Coronary artery (tissue), 2 donors: ENCODE measurements around the gene REEP3.

Source experiments
- DNase-seq: peaks from one replicate; pipeline ENCODE4 v3.0.0-alpha.2; 2017; ENCODE audit warnings: low spot score
- H3K27ac ChIP-seq, 2 donors: fragments of 200-600 bp; sonication (generic); one replicate each; pipeline ENCODE4 v1.5.1; 2016 to 2019
- H3K4me3 ChIP-seq: fragments of 200-600 bp; sonication (generic); 2 replicates; pipeline ENCODE4 v1.5.1; 2016; ENCODE audit warnings: mild to moderate bottlenecking, moderate library complexity
- TF ChIP-seq, protein P1 (sequence below): fragments of 200-600 bp; sonication (generic); IDR thresholded peaks from one replicate; pipeline ENCODE4 v1.5.1; 2019; ENCODE audit warnings: antibody characterized with exemption

Gene REEP3

DNA sequence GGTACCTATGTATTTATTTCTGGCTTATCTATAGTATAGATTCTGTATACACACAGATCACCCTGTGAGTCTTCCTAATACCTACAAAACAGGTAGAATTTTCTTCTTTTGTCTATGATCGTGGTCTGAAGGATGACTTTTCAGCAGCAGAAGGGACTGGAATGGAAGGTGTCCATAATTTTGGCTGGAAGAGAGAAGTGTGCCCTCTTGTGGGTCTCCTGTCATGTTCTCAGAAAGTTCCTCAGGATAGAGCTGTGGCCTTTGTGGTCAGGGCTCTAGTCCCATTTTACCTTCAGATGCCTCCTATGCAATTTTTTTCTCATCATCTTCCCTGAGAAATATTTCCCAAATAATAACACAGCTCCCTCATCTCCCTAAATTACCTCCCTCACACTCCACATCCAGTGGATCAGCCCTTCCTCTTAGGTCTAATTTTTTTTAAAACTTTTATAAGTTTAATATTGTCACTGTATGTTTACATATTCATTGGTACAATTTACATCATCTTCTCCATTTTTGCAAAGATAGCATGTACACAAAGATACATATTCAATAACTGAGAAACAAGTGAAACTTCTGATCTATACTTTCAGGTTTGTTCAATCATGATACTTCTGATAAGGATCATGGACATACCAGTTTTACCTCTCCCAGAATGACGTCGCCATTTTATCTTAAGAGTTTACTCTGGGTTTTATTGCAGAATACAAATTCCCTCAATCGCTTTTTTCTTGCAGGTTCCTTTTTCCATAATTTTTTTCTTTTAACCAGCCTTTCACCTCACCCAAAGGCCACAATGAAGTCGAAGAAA is 112.7 kb downstream of the REEP3 start:
- H3K4me3 ChIP-seq = no peak overlapping the region
- no peak for DNase-seq
- TF ChIP-seq, protein P1, sequence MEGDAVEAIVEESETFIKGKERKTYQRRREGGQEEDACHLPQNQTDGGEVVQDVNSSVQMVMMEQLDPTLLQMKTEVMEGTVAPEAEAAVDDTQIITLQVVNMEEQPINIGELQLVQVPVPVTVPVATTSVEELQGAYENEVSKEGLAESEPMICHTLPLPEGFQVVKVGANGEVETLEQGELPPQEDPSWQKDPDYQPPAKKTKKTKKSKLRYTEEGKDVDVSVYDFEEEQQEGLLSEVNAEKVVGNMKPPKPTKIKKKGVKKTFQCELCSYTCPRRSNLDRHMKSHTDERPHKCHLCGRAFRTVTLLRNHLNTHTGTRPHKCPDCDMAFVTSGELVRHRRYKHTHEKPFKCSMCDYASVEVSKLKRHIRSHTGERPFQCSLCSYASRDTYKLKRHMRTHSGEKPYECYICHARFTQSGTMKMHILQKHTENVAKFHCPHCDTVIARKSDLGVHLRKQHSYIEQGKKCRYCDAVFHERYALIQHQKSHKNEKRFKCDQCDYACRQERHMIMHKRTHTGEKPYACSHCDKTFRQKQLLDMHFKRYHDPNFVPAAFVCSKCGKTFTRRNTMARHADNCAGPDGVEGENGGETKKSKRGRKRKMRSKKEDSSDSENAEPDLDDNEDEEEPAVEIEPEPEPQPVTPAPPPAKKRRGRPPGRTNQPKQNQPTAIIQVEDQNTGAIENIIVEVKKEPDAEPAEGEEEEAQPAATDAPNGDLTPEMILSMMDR = no peak
- no peak overlapping the region for H3K27ac ChIP-seq

DNA sequence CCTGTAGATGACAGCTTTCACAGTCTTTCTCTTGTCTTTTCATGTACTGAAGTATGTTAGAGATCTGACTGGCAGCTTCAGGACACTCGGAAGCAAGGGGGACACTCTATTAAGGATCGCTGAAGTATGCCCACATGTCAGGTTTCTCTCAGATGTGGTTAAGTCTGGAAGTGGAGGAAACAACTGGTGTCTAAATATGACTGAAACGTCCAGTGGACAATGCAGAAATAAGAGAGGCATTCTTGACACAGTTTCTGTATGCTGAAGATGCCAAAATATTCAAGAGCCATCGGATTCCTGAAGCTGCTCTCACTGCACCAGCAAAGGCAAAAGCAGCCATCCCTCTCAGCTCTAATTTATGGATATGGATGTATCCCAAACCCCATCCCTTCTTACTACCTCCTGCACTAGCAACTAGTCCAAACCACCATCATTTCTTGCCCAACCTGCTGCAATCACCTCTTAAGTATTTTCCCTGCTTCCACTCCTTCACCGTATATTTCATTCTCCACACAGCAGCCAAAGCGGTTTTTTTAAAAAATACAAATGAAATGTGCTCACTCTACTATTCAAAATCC is 113.4 kb downstream of the REEP3 start:
- DNase-seq = no peak
- TF ChIP-seq, protein P1 = no peak
- Histone ChIP-seq H3K27ac (no peak overlapping the region), H3K4me3 (no peak overlapping the region)

DNA sequence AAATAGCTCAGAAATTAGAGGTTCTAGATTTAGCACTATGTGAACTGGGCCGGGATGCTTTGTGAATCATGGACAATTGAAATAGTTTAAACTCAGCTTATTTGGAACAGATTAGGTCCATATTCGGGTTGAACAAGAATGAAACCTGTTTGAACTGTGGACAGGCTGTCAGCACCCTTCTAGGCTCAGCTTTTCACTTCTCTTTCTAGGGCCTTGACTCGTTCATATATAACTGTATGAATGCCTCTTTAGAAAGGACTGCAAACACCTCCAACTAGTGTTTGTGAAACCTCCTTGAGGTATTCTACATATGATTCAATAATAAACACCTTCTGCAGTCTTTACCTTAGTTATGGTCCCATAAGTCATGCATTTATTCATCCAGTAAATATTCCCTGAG is 115.6 kb downstream of the REEP3 start:
- Histone ChIP-seq H3K4me3 (no peak overlapping the region), H3K27ac (no peak overlapping the region)
- no peak for DNase-seq
- TF ChIP-seq, protein P1 = no peak

DNA sequence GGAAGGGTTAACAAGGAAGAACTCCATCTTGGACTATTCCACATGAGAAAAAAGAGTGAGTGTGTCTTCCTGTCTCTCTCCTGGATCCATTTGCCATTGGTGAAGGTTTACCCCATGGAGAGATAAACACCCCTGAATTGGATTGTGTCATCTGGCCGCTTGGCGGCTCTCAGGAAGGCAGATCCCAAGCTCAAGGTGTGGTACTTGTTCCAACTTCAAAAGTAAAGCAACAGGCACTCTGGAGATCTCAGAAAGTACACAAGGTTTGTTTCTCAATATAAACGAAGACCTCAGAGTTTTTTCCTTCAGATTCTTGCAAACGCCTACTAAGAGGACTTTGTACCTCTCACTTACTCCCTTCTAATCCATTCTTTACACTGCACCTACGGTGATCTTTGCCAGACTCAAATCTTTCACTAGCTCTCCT is 116.7 kb downstream of the REEP3 start:
- TF ChIP-seq, protein P1 = no peak
- Histone ChIP-seq H3K4me3 (no peak overlapping the region), H3K27ac (no peak overlapping the region)
- DNase-seq = no peak

DNA sequence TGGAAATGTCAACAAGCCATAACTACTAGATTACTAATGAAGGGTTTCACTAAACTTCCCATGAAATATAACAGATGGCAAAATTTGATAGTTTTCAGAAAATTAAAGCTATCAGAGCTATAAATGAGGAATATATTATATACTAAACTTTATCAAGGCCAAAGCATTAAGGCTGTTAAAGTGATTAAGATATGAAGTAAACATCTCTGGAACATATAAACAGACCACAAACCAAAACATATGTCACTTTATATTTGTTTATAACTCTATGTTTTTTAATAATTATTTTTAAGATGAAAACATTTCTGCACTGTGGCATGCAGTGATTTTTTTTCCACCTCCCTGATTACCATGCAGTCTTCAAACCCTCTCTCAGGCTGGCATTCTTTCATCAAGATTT is 120.2 kb downstream of the REEP3 start:
- no peak overlapping the region for H3K4me3 ChIP-seq
- DNase-seq = no peak
- TF ChIP-seq, protein P1 = no peak
- no peak overlapping the region for H3K27ac ChIP-seq

DNA sequence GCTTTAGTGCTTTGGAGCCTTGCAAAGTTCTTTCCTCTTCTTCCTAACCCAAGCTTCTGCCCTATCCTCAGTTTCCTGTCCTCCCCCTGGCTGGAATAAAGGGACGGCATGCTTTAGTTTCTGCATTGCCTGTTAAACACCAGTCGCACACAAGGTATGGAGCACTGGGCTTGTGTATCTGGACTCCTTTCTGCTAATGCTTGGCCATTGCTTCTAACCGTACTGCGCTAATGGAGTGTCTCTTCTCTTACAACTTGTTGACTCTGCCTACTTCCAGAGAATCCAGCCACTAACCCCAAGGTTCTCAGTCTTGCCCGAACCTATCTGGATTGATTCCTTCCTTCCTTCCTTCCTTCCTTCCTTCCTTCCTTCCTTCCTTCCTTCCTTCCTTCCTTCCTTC is 120.6 kb downstream of the REEP3 start:
- H3K27ac ChIP-seq = no peak overlapping the region
- TF ChIP-seq, protein P1 = no peak

DNA sequence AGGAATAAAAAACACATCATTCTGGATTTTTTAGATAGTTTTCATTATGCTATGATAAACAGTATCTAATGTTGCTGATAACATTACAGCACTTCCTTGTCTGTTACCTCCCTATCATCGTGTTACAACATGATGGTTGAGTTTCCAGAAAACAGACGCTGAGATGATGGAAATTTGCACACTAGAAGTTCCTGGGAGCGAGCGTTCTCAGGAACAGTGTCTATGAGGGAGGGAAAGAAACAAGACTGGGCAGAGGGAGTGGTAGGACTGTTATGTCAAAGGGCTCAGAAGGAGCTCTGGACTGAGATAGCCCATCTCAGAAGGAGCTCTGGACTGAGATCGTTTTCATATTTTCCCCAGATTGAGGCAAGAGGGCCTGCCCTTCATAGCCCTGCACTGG is 121.6 kb downstream of the REEP3 start:
- Histone ChIP-seq H3K4me3 (no peak overlapping the region), H3K27ac (no peak overlapping the region)
- no peak for DNase-seq
- TF ChIP-seq, protein P1 = no peak

More for the DNA sequence above, 120.6 kb downstream of the REEP3 start:
- no peak overlapping the region for H3K4me3 ChIP-seq
- DNase-seq = no peak
